22Rv1 (cell line): ENCODE measurements around the gene PGPEP1.

ENCODE experiments used
- CTCF ChIP-seq: fragments of 450-650 bp; IDR thresholded peaks from 2 replicates; pipeline ENCODE4 v1.5.1; 2017; ENCODE audit warnings: mild to moderate bottlenecking
- ZFX ChIP-seq: fragments of 450-650 bp; IDR thresholded peaks from 2 replicates; pipeline ENCODE4 v1.6.1; 2017; ENCODE audit warnings: antibody characterized with exemption, borderline replicate concordance

GRCh38 chr19:18295034-18295451, 45.4 kb upstream of the PGPEP1 start:
- TF ChIP-seq CTCF (no peak), ZFX (no peak)
